ENCODE results near the gene PIGL.
"Not testable (repeated sequence)": the region's sequence is repeated elsewhere in the genome, so short reads cannot be mapped to it uniquely, and the experiment has no call there.

PIGL gene

DNA sequence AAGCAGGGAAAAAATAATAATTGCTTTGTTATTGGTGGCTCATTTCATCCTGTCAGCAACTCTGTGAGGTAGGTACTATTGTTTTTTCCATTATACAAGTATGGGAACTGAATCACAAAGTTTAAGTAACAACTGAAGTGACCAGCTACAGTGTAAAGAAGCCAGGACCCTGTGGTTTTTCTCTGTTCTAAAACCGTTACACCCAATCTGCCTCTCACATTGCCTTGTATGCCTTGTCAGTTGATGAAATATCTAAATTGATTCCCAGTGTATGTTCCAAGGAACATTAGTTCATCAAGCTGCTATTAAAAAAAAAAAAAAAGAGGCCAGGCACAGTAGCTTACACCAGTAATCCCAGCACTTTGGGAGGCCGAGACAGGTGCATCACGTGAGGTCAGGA, 5.4 kb downstream of the PIGL start:
- DNase-seq, result no peak

DNA sequence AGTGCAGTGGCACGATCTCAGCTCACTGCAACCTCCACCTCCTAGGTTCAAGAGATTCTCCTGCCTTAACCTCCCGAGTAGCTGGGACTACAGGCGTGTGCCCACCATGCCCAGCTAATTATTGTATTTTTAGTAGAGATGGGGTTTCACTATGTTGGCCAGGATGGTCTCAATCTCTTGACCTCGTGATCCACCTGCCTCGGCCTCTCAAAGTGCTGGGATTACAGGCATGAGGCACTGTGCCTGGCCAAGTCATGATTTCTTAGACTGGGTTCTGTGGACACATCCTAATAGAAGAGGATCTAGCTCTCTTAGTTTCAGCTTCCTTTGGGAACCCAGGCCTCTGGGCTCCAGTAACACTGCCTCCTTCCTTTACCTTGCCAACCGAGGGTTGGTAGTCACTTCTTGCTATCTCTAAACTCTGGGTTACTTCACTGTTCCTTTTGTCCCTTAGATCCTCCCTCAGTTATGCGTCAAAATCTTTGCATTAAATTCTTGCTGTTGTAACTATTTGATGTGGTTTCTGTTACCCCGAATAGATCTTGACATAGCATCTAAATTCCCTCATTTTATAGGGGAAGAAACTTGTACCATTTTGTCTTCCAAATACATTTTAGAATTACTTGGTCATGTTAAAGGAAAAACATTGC, 13.0 kb downstream of the PIGL start:
- not testable (repeated sequence) for DNase-seq

DNA sequence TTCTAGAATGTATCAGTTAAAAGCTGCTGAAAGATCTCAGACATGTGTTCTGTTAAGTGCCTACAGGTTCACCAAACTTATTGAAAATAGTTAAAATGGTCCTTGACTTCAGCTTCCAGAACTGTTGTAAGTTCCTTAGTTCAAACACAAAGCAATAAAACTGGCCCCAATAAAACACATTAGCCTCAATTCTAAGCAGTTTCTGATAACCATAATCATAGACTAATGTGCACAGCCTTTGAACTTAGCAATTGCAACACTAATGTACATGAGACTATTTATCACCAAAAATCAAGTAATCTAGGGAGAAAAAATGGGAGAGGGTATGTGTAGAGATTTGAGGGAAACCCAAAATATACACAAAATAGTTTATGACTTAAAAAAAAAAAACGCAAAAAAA, 15.4 kb downstream of the PIGL start:
- no peak for DNase-seq

DNA sequence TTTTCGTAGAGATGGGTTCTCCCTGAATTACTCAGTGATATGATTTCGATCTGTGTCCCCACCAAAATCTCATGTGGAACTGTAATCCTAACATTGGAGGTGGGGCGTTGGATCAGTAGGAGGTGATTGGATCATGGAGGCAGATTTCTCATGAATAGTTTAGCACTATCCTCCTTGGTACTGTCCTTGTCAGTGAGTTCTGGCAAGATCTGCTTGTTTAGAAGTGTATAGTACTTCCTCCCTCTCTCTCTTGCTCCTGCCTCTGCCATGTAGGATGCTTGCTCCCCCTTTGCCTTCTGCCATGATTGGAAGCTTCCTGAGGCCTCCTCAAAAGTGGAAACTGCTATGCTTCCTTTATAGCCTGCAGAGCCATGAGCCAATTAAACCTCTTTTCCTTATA, 22.9 kb downstream of the PIGL start:
- DNase-seq, result no peak

DNA sequence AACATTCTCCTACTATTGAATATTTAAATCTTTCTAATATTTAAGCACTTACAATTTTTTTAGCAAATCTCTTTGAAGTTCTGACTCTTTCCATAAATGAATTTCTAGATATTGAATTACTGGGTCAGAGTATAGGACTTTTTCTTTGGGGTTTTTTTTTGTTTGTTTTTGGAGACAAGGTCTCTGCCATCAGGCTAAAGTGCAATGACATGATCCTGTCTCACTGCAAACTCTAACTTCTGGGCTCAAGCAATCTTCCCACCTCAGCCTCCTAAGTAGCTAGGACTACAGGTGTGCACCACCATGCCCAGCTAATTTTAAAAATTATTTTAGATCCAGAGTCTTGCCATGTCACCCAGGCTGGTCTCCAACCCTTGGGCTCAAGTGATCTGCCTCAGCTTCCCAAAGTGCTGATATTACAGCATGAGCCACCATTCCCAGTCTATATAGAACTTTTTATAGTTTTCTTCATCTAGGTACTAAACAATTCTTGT, 24.9 kb downstream of the PIGL start:
- no peak for DNase-seq

DNA sequence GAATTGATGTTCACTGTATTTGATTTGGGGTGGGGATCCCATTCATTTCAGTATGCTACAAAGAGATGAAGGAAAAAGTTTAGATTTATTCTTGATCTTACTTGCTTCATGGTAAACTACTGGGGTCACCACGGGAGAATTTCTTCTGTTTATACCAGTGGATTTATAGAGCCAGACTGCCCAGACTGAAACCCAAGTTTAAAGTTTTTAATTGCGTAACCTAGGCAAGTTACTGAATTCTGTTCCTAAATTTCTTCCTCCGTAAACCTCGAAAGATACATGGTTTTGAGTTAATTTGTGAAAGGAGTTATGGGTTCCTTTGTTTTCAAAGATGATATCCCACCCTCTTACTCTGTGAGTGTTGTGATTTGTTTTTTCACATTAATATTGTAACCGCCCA, 26.4 kb downstream of the PIGL start:
- DNase-seq, result no peak

DNA sequence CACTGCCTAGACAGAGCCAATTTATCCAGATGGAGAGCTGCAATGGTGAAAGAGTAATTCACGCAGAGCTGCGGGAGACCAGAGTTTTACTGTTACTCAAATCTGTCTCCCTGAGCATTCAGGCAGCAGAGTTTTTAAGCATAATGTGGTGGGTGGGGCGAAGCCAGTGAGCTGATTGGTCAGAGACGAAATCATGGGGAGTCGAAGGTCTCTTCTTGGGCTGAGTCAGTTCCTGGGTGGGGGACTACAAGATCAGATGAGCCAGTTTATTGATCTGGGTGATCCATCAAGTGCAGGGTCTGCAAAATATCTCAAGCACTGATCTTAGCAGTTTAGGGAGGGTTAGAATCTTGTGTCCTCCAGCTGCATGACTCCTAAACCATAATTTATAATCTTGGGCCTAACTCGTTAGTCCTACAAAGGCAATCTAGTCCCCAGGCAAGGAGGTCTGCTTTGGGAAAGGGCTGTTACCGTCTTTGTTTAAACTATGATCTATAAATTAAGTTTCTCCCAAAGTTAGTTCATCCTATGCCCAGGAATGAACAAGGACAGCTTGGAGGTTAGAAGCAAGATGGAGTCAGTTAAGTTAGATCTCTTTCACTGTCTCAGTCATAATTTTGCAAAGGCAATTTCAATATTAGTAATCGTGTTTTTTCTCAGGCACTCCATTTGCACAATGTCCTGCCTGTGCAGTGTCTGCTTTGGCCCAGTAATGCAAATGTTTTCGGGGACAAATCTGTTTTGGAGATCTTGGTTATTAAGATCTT, 27.0 kb downstream of the PIGL start:
- DNase-seq, result no peak

DNA sequence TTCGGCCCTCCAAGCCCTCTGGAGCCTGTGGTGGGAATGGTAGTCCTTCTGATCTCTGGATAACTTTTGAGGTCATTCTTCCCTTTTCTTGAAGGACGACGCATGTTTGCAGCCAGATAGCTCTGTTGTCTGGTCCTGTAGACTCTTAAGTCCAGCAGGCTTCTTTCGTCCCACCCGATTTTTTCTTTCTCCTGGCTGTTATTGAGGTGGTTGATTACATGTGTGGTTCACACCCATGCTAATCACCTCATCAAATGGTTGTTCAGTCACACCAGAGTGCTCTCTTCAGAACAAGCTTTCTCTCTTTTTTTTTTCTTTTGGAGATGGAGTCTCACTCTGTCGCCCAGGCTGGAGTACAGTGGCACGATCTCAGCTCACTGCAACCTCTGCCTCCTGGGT, 30.6 kb downstream of the PIGL start:
- no peak for DNase-seq

DNA sequence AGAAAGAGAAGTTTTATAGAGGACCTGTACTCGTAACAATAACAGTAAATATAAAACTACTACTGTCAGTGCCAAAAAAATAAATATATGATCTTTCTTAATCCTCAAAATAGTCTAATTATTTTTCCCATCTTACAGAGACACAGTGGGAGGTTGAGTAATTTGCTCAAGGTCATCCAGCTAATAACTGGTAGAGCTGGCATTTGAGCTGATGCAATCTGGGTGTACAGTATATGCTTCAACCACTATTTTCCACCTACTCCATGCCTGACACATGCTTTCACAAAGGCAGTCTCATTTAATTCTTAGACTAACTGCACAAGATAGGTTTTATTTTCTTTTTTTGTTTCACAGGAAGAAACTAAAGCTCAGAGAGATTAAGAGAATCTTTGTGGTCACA, 33.6 kb downstream of the PIGL start:
- no peak for DNase-seq

DNA sequence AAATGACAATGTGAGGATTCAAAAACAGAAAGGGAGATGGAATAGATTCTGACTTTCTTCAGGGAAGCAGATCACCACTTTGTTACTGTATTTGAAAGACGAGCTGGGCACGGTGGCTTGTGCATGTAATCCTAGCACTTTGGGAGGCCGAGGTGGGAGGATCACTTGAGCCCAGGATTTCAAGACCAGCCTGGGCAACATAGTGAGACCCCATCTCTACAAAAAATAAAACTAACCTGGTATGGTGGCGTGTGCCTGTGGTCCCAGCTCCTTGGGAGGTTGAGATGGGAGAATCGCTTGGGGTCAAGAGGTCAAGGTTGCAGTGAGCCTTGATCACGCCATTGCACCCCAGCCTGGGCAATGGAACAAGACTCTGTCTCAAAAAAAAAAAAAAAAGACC, 34.0 kb downstream of the PIGL start:
- DNase-seq, result no peak

DNA sequence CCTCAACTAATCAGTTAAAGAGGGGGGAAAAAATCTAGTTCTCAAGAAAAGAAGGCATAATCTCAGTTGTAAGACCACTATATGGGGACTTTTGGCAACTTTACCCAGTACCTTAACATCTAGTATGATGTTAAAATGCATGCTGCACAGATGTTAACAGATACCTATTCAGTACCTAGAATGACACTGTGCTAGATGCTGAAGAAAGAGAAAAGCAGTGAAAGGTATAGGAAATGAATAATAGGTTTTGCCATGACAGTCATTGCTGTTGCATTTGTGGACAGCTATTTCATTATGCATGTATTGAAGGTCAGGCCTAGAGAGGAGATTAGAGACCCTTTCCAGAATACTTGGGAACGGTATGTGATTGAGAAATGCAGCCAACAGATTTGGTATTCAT, 34.5 kb downstream of the PIGL start:
- no peak for DNase-seq

DNA sequence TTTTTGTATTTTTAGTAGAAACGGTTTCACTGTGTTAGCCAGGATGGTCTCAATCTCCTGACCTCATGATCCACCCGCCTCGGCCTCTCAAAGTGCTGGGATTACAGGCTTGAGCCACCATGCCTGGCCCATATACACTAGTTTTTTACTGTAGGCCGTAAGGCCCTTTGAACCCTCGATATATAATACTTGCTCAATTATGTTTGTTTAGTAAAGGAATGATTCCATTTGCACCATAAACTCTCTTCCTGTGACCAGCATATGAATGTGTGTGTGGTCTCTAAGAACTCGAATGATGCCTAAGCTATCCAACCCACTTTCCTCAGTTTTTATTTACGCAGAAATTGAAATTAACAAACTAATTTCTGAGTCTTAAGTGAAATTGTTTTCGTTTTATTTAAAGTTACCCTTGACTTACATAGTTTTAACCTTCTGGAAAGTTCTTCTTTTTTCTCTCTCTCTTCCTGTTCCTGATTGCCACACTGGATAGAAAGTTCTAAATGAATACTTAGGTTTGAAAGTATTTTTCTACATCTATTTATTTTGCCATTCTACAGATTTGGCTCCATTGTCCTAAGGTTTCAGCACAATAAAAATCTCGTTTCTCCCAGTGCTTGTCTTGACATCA, 37.9 kb downstream of the PIGL start:
- no peak for DNase-seq

DNA sequence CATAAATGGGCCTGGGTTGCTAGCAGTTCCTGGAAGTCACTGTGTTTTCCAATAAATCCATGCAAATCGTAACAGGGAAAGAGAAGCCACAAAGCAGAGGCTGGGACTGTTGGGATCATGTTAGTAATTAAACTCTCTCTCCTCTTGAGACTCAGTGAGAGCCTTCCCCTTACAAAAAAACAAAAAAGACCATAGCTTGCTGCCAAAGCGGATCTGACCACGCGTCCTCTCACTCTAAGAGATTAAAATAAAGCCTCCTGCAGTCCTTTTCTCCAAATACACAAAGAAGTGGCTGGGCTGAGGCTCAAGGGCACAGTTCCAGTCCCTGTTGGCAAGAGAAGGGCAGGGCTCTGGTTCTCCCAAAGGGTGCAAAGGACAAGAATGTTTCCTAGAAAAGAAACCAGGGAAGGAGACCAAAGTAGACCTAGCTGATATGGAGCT, 38.5 kb downstream of the PIGL start:
- no peak for DNase-seq

DNA sequence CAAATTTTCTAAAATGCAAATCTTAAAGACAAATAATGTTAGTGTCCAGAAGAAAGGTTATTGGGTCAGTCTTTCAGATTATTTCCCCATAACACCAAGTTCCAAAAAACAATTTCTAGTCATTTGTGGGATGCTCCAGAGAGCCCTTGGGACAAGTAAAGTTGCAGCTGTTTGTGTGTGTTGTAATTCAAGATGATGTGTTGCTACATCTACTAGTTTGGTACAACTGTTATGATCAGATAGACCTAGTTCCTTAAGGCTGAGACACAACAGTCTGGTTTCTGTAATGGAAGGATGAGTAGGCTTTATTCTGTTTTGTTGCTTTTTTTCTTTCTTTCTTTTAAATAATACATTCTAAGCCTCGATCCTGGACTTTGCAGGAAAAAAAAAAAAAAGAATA, 41.9 kb downstream of the PIGL start:
- no peak for DNase-seq

DNA sequence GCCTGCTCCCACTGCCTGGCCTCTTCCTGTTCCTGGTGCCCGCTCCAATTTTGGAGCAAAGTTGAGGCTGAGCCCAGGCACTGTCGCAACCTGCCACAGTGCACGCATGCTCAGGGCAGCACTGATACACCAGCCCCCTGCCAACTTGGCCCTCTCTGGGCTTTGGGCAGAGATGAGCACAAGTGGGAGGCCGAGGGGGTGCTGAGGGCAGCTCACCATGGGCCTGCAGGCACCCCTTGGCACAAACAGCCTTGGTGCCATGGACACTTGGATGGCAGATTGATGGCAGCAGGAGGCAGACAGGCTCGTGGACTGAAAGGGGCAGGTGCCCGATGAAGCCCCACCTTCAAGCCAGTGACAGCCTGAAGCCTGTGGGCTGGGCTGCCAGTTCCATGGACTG, 42.9 kb downstream of the PIGL start:
- no peak for DNase-seq

DNA sequence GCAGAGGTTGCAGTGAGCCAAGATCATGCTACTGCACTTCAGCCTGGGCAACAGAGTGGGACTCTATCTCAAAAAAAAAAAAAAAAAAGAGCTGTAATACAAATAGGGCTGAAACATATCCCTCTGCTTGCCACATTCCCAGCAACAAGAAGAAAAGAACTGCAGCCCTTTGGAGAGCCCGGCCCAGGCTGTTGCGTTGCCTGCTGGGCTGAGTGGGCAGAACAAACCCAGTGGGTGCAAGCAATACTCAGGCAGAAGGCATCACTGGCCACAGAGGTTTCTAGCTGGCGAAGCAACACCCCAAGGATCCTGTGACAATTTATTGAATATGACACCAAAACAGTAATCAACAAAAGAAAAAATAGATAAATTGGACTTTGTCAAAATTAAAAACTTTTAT, 44.0 kb downstream of the PIGL start:
- DNase-seq, result no peak

DNA sequence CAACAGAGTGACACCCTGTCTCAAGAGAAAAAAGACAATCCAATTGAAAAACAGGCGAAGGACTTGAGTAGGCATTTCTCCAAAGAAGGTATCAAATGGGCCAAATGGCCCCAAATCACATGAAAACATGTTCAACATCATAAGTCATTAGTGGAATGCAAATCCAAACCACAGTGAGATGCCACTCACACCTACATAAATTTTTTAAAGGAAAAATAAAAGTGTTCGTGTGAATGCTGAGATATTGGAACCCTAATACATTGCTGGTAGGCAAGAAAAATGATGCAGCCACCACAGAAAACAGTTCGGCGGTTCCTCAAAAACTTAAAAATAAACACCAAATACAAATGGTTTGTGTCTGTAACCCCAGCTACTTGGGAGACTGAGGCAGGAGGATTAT, 45.2 kb downstream of the PIGL start:
- DNase-seq, result no peak

DNA sequence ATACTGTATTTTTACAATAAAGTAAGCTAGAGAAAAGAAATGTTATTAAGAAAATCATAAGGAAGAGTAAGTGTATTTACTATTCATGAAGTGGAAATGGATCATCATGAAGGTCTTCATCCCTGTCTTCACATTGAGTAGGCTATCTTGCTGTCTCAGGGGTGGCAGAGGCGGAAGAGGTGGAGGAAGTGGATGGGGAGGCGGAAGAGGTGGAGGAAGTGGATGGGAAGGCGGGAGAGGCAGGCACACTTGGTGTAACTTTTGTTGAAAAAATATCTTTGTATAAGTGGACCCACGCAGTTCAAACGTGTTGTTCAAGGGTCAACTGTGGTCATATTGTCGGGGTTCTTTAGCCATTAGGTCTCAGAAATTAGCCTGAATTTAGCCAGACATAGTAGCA, 50.2 kb downstream of the PIGL start:
- no peak for DNase-seq

DNA sequence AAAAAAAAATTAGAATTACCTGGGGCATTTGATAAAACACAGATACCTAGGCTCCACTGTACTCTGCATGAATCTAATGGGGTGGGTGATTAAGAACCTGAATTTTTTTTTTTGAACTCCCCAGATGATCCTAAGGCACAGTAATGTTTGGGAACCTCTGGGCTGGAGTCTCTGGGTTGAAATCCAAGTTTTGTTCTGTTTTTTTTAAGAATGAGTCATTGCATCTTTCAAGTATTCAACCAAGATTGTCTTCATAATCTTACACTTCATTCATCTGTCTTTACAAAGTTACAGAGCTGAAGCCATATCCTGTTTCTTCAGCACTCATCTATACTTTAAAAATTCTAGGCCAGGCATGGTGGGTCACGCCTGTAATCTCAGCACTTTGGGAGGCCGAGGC, 52.6 kb downstream of the PIGL start:
- DNase-seq, result no peak

DNA sequence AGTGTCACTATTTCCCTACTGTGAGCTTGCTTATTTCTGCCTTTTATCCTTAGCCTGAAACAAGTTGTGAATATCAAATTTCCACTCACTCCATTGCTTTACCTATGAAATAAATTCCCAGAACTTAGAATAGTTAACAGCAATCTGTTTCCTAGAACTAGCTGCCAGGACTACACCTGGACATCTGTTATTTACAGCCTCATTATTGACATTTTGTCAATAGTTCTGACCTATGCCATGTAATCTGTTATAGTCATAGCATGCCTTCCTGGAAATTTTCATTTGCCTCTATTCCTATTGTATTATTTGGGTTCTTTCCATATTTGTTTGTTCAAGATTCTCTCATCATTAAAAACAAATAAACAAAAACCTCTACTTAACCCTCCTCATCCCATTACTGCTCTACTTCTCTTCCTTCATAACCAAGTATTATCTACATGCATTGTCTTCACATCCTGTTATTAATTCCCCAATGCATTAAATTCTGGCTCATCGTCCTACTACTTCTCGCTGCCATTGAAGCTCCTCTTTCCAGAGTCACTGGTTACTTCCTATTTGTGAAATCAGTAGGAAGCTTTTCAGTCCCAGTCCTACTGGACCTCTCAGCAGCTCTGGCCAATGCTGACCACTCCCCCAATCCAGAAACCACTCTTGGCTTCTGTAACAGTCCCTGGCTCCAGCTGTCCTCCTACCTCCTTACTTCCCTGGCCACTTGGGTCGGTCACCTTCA, 55.3 kb downstream of the PIGL start:
- DNase-seq, result no peak

DNA sequence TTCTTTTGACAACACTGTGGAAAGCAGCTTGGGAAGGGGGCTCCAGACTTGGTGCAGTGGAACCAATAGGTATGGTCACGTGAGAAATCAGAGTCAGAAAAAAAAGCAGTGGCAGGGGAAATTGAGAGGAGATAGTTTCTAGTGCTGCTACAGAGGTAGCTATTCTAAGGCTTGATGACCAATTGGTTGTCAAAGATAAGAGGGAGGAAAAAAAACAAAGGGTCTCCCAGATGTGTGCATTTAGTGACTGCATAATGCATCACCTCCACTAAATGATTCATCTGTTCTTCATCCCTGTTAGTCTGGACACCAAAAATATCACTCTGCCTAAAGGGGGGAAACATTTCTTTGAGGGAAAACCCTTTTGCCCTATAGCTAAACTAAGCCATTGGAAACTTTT, 56.5 kb downstream of the PIGL start:
- DNase-seq, result no peak

DNA sequence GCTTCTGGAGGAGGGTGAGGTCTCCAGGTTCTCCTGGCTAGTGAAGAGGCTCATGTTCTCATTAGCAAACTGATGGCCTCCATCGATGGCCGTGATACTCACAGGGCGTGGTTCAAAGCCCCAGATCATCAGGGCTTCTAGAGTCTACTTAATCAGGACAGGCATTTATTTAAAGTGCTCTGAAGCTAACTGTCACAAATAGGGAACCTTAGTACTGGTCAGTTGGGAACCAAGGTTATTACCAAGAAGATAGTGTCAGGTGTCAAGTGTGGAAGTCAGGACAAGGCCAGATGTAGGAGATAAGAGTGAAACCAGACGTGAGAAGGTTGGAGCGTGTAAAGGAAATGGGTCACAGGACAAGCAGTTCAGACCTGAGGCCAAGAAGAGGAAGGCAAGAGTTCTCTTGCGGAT, 56.9 kb downstream of the PIGL start:
- DNase-seq, result no peak

DNA sequence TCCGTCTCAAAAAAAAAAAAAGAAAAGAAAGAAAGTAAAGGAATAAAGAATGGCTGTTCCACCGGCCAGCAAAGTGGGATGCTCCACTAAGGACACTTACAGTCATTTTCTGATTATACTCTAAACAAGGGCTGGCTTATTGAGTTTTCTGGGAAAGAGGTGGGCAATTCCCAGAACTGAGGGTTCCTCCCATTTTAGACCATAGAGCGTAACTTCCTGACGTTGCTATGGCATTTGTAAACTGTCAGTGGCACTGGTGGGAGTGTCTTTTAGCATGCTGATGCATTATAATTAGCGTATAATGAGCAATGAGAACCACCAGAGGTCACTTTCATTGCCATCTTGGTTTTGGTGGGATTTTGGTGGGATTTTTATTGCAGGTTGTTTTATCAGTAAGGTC, 58.0 kb downstream of the PIGL start:
- DNase-seq, result no peak

DNA sequence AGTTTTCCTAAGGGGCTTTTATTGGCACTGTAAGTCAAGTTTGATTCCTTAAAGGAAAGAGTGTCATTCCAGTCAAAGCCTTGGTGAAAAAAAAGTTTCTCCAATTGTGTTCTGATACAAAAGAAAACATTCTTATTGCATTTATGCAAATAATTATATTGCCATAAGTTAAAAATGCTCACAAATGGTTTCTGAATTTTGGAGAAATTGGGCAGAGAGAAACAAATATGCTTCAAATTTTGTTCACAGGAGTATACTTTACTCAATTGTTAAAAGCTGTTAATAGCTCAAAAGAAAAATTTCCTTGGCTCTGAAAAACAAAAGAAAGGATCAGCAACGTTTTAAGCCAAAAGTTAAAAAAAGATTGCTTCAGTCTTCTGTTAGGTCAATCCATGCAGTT, 60.2 kb downstream of the PIGL start:
- DNase-seq, result no peak

All from activated T-cell treated with anti-CD3 and anti-CD28 coated beads for 4 hours (primary cell).